H1 (cell line): ENCODE results near the gene GNAS.

Source experiments
- BRCA1 ChIP-seq: IDR thresholded peaks from 2 replicates; pipeline ENCODE4 v1.6.1; 2012; ENCODE audit warnings: low read depth, low read length, improper control_type of control experiment
- CHD2 ChIP-seq: IDR thresholded peaks from 2 replicates; pipeline ENCODE4 v1.6.1; 2012; ENCODE audit warnings: low read length, improper control_type of control experiment
- CTCF ChIP-seq, 3 experiments: IDR thresholded peaks; 1 replicate in 2 of 3; 2 replicates in 1 of 3; pipeline versions ENCODE4 v1.5.1 to v1.6.1; 2011; ENCODE audit warnings: low read length in 3 of 3, mild to moderate bottlenecking in 3 of 3, inconsistent platforms in 2 of 3, low read depth in 1 of 3, moderate library complexity in 1 of 3; ENCODE audit not compliant: insufficient read depth in 1 of 3; ENCODE audit errors: control extremely low read depth in 1 of 3
- POLR2A ChIP-seq, 2 experiments: IDR thresholded peaks; 1 replicate in 1 of 2; 2 replicates in 1 of 2; pipeline ENCODE4 v1.6.1; 2011; ENCODE audit warnings: low read depth in 2 of 2, low read length in 2 of 2, mild to moderate bottlenecking in 2 of 2; ENCODE audit errors: control extremely low read depth in 1 of 2
- RAD21 ChIP-seq, 2 experiments: IDR thresholded peaks in 1 of 2; conservative IDR thresholded peaks in 1 of 2; 2 replicates each; pipeline ENCODE4 v1.6.1; 2011; ENCODE audit warnings: low read depth in 2 of 2, low read length in 2 of 2, improper control_type of control experiment in 1 of 2, inconsistent platforms in 1 of 2, mild to moderate bottlenecking in 1 of 2, moderate library complexity in 1 of 2
- RBBP5 ChIP-seq: IDR thresholded peaks from 2 replicates; pipeline ENCODE4 v1.7.1; 2012; ENCODE audit warnings: low read depth, mild to moderate bottlenecking, inconsistent platforms, low read length, moderate library complexity, borderline replicate concordance
- TEAD4 ChIP-seq: IDR thresholded peaks from 2 replicates; pipeline ENCODE4 v1.6.1; 2012; ENCODE audit warnings: low read depth, low read length, inconsistent platforms, mixed read lengths

GRCh38 chr20:58913079-58913478, 60.6 kb downstream of the GNAS start:
- TF ChIP-seq BRCA1 (no peak), RAD21 (IDR thresholded peaks at IDR 0.05 in 1 of 2, conservative IDR thresholded peaks at IDR 0.05 in 1 of 2; ENCODE audit: low read depth in 2 of 2, low read length in 2 of 2) (no peak), TEAD4 (no peak), CTCF (IDR thresholded peaks at IDR 0.05; ENCODE audit: control extremely low read depth in 1 of 3, insufficient read depth in 1 of 3, low read depth in 1 of 3, low read length in 3 of 3) (no peak), RBBP5 (no peak), POLR2A (IDR thresholded peaks at IDR 0.05; ENCODE audit: control extremely low read depth in 1 of 2, low read depth in 2 of 2, low read length in 2 of 2) (no peak), CHD2 (no peak)
